ENCODE results near the gene ZNF442. TPM values are rescaled to one million over a fixed set of nuclear protein-coding genes. Genes with fewer than 3 reads are reported as not detected.

The ZNF442 gene
- total RNA-seq, 1 experiment from 2014 or later = 1.1 TPM

GRCh38 chr19:12331211-12331941 is 34.1 kb downstream of the ZNF442 start:
- H2AFZ ChIP-seq (ENCODE audit: low read length) = no peak overlapping the region
- H3K36me3 ChIP-seq (ENCODE audit: low read depth, low read length) = no peaks in the 10 kb centered on the region
- no peak overlapping the region for H3K4me3 ChIP-seq (ENCODE audit: low read length)
- H4K20me1 ChIP-seq (ENCODE audit: low read length) = no peaks in the 10 kb centered on the region
- H3K27ac ChIP-seq (ENCODE audit: low read length) = no peak overlapping the region
- no peaks in the 10 kb centered on the region for H3F3A ChIP-seq (ENCODE audit: low read length, unreplicated experiment)
- no peak for TF ChIP-seq EZH2 (IDR thresholded peaks at IDR 0.05; ENCODE audit: low read length, unreplicated experiment)
- no peak for TF ChIP-seq CTCF (conservative IDR thresholded peaks at IDR 0.05; ENCODE audit: low read depth, low read length)
- TF ChIP-seq EZH2phosphoT487 (IDR thresholded peaks at IDR 0.05; ENCODE audit: borderline replicate concordance, low read length) = no peak
- DNase-seq = no peak
- H3K9ac ChIP-seq (ENCODE audit: low read length) = no peak overlapping the region
- H3K27me3 ChIP-seq (ENCODE audit: low read length) = no peaks in the 10 kb centered on the region
- H3K9me3 ChIP-seq (ENCODE audit: low read length) = peaks cover 7% of the 10 kb centered on the region
- BruUV-seq (replicated peaks) = no TSS peak
- ATAC-seq = no peak
- peaks cover 13% of the 10 kb centered on the region for H3K4me1 ChIP-seq (ENCODE audit: insufficient read depth, low read length)
- intact Hi-C loops (cut with micrococcal nuclease) = no loop called here
- H3K4me2 ChIP-seq (ENCODE audit: low read length) = no peak overlapping the region
- ChIA-PET CTCF (no interaction called here), POLR2A (ENCODE audit: unreplicated experiment) (no interaction called here)
- no peaks in the 10 kb centered on the region for H3K9me2 ChIP-seq (replicated peaks; ENCODE audit: low read length)
- H3K79me2 ChIP-seq (ENCODE audit: low read length) = no peaks in the 10 kb centered on the region

- TF ChIP-seq CTCF (conservative IDR thresholded peaks at IDR 0.05; ENCODE audit: low read depth, low read length) (no peak), EZH2 (IDR thresholded peaks at IDR 0.05; ENCODE audit: low read length, unreplicated experiment) (no peak), EZH2phosphoT487 (IDR thresholded peaks at IDR 0.05; ENCODE audit: borderline replicate concordance, low read length) (no peak)
- Histone ChIP-seq H3K9me2 (replicated peaks; ENCODE audit: low read length) (no peaks in the 10 kb centered on the region), H3K36me3 (ENCODE audit: low read depth, low read length) (no peaks in the 10 kb centered on the region), H3K4me3 (ENCODE audit: low read length) (no peak overlapping the region), H4K20me1 (ENCODE audit: low read length) (no peaks in the 10 kb centered on the region), H3K9me3 (ENCODE audit: low read length) (peaks cover 13% of the 10 kb centered on the region), H2AFZ (ENCODE audit: low read length) (no peak overlapping the region), H3K27ac (ENCODE audit: low read length) (no peak overlapping the region), H3K4me1 (ENCODE audit: insufficient read depth, low read length) (peaks cover 13% of the 10 kb centered on the region), H3K4me2 (ENCODE audit: low read length) (no peak overlapping the region), H3K79me2 (ENCODE audit: low read length) (no peaks in the 10 kb centered on the region), H3K27me3 (ENCODE audit: low read length) (no peaks in the 10 kb centered on the region), H3K9ac (ENCODE audit: low read length) (no peak overlapping the region), H3F3A (ENCODE audit: low read length, unreplicated experiment) (no peaks in the 10 kb centered on the region)
- no TSS peak for BruUV-seq (replicated peaks)
- ChIA-PET CTCF (no interaction called here), POLR2A (ENCODE audit: unreplicated experiment) (no interaction called here)
- intact Hi-C loops (cut with micrococcal nuclease) = no loop called here
- DNase-seq (no peak), ATAC-seq (no peak)
Measured at GRCh38 chr19:12330340-12330739, 35.1 kb downstream of the ZNF442 start.

GRCh38 chr19:12325690-12326089 is 39.8 kb downstream of the ZNF442 start:
- Histone ChIP-seq H3F3A (ENCODE audit: low read length, unreplicated experiment) (no peaks in the 10 kb centered on the region), H3K4me2 (ENCODE audit: low read length) (no peak overlapping the region), H2AFZ (ENCODE audit: low read length) (no peak overlapping the region), H3K27me3 (ENCODE audit: low read length) (no peaks in the 10 kb centered on the region), H3K9me2 (replicated peaks; ENCODE audit: low read length) (no peaks in the 10 kb centered on the region), H3K9me3 (ENCODE audit: low read length) (peaks cover 22% of the 10 kb centered on the region), H3K4me1 (ENCODE audit: insufficient read depth, low read length) (no peaks in the 10 kb centered on the region), H3K9ac (ENCODE audit: low read length) (no peak overlapping the region), H3K27ac (ENCODE audit: low read length) (no peak overlapping the region), H3K79me2 (ENCODE audit: low read length) (no peaks in the 10 kb centered on the region), H3K4me3 (ENCODE audit: low read length) (no peak overlapping the region), H4K20me1 (ENCODE audit: low read length) (no peaks in the 10 kb centered on the region), H3K36me3 (ENCODE audit: low read depth, low read length) (peaks cover 33% of the 10 kb centered on the region; the same call in 1 of the 2 replicates)
- ChIA-PET POLR2A (ENCODE audit: unreplicated experiment) (no interaction called here), CTCF (no interaction called here)
- intact Hi-C loops (cut with micrococcal nuclease) = no loop called here
- ATAC-seq (no peak), DNase-seq (no peak)
- TF ChIP-seq EZH2 (IDR thresholded peaks at IDR 0.05; ENCODE audit: low read length, unreplicated experiment) = no peak
- TF ChIP-seq CTCF (conservative IDR thresholded peaks at IDR 0.05; ENCODE audit: low read depth, low read length) = no peak
- no peak for TF ChIP-seq EZH2phosphoT487 (IDR thresholded peaks at IDR 0.05; ENCODE audit: borderline replicate concordance, low read length)
- no TSS peak for BruUV-seq (replicated peaks)
